Activated CD4-positive, alpha-beta T cell treated with anti-CD3 and anti-CD28 coated beads for 24 hours (primary cell): ENCODE results near the gene TAC3.
"Not testable (repeated sequence)": the region's sequence is repeated elsewhere in the genome, so short reads cannot be mapped to it uniquely, and the experiment has no call there.

Source experiments
- DNase-seq, 2 donors: peaks; one replicate each; pipeline ENCODE4 v3.0.0-alpha.2; 2020; ENCODE audit warnings: low read depth in 2 of 2

The TAC3 gene

DNA sequence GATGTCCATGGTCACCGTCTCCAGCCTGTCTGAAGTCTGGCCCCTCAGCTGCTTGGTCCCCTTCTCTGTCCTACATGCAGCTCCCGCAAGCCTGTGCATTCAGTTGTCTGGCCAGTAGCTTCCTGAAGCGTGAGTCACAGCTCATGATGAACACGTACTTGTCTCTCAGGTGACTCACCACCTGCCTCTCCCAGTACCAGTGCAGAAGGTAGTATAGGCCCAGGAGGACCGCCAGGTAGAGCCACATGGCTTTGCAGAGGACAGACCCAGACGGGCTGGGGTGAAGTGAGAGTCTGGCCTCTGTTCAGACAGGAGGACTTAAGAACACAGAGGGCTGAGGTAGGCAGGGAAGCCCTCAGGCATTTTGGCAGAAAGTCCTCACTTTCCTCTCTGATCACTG lies 30.6 kb downstream of the TAC3 start:
- not testable (repeated sequence) for DNase-seq

DNA sequence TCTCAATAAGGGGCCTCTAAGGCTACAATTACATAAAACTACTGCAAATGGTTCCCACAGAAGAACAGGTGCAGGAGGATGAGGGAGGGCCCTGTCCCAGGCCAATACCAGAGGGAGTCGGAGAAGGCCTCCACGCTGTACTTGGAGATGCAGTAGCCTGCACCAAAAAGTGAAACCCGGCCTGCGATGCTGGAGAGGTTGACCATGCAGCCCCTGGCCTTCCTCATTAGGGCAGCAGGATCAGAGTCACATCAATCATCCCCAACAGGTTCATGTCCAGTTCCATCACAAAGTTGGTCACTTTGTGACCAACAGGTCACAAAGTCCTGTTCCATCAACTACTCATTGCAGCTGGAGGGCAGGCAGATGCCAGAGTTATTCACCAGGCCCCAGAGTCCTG lies 32.9 kb downstream of the TAC3 start:
- DNase-seq, result no peak

DNA sequence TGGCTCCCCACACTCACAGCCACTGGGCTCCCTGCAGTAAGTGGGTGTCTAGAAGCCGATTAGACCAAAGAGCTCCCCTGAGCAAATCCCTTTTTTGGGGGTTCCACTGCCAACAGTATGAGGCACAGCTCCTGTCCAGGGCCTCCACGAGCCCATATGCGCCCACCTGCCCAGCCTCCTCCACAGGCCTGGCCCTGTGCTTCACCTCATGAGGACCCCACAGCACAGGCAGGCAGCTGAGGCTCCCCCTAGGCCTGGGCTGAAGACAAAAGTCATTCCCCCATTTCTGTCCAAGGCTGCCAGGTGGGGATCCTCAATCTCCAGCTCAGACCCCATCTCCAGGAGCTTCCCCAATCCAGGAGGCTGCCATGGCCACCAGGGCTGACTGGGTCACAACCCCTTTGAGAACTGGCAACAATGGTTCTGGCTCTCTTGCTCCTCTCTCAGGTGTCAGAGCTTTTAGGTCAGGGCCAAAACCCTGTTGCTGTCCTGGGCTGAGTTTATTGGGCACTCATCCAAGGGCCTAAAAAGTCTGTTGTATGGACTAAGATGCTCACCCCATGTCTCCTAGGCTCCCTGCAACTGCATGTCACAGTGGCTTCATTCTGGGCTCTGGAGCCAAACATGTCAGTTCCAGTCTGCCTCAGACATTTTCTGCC lies 33.6 kb downstream of the TAC3 start:
- not testable (repeated sequence) for DNase-seq

DNA sequence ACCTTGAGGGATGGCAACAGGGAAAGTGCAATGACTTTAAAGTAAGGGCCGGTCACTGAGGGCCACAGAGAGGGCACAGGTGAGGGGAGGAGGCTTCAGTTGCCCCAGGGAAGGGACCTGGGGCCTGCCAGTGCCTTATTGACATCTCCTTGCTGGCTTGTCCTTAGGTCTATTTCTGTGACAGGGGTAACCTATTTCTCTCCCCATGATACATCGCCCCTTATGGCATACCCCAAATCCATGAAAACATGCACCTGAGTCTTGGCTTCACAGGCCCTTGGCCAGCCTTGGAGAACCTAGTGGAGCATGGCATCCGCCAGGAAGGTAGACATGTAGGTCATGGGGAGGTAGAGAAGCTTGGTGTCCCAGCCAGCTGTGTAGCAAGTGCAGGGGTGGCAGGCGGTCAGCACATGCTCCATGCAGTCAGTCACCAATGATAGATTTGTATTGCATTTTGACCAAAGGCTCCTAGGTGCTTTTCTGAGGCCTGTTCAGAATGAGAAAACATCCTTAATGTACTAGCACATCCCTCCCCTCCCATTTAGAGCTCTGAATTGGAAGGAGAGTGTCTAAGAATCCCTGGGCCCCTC lies 35.3 kb downstream of the TAC3 start:
- DNase-seq, result no peak

DNA sequence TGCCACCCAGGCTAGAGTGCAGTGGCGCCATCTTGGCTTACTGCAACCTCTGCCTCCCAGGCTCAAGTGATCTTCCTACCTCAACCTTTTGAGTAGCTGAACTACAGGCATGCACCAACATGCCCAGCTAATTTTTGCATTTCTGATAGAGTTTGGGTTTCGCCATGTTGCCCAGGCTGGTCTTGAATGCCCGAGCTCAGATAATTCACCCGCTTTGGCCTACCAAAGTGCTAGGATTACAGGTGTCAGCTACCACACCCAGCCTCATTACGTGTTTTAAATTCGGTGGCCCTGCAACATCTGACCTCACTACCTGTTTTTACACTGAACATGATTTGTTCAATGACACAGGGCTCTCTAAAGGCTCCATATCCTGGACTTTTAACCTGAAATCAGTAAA lies 36.1 kb downstream of the TAC3 start:
- DNase-seq, result no peak

DNA sequence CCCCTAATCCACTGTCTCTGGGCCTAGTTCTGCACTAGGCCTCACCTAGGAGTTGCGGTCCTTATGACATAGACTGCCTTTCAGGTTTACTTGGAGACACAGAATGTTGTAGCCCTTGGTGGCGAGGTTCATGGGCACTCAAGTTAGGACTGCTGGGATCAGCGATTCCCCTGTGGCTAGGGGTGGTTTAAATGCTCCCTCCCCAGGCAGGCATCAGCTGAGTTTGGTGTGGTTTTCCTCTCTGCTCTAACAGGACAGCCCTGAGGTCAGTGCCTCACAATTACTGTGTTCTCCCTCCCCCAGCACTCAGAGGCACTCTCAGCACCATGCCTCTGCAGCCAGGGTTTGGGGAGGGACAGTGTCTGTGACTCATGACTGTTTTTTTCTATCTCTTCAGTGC lies 36.7 kb downstream of the TAC3 start:
- DNase-seq, result no peak

DNA sequence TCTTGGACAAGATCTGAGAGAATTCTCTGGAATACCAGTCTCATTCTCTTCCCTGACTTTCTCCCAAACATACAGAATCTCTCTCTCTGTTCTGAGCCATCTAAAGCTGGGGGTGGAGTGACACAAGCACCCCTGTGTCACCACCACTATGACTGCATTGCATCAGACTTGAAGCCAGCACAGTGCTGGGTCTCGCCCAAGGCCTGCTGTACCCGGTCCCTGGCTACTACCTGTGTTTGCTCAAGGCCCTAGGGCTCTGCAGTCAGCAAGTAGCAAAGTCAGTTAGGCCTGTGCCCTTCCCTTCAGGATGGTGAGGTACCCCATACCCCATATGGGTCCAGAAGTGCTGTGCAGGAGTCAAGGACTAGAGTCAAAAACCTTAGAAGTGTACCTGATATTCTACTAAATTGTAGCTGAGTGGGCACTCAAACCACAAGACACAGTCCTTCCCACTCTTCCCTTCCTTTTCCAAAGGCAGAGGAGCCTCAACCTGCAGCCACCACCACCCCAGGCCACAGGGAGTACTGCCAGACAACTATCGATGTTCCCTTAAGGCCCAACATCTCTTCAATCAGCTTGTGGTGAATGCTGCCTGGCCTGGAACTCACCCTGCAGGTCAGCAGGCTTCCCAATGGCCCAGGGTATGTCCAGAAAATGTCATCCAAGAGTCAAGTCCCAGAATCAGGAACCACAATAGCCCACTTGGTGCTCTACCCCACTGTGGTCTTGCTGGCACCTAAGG lies 37.8 kb downstream of the TAC3 start:
- DNase-seq, result no peak

DNA sequence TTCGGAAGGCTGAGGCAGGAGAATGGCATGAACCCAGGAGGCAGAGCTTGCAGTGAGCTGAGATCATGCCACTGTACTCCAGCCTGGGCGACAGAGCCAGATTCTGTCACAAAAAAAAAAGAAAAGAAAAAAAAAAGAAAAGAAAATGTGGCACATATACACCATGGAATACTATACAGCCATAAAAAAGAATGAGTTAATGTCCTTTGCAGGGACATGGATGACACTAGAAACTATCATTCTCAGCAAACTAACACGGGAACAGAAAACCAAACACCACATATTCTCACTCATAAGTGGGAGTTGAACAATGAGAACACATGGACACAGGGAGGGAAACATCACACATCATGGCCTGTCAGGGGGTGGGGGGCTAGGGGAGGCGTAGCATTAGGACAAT lies 39.0 kb downstream of the TAC3 start:
- DNase-seq, result not testable (repeated sequence)

DNA sequence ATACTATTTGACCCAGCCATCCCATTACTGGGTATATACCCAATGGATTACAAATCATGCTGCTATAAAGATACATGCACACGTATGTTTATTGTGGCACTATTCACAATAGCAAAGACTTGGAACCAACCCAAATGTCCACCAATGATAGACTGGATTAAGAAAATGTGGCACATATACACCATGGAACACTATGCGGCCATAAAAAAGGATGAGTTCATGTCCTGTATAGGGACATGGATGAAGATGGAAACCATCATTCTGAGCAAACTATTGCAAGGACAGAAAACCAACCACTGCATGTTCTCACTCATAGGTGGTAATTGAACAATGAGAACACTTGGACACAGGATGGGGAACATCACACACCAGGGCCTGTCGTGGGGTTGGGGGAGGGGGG lies 42.1 kb downstream of the TAC3 start:
- not testable (repeated sequence) for DNase-seq

DNA sequence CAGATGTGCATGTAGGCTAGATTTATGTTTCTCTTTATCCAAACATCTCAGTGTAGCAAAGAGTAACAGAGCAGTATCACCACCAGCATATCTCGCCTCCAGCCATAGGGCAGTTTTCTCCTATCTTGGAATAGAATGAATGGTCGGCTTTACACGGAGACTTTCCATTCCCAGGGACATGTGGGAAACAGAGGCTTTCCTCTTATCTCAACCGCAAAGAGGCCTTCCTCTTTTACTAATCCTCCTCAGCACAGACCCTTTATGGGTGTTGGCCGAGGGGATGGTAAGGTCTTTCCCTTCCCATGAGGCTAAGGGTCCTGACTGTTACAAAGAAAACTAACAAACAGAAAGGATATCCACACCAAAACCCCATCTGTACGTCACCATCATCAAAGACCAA lies 47.4 kb downstream of the TAC3 start:
- DNase-seq, result not testable (repeated sequence)

DNA sequence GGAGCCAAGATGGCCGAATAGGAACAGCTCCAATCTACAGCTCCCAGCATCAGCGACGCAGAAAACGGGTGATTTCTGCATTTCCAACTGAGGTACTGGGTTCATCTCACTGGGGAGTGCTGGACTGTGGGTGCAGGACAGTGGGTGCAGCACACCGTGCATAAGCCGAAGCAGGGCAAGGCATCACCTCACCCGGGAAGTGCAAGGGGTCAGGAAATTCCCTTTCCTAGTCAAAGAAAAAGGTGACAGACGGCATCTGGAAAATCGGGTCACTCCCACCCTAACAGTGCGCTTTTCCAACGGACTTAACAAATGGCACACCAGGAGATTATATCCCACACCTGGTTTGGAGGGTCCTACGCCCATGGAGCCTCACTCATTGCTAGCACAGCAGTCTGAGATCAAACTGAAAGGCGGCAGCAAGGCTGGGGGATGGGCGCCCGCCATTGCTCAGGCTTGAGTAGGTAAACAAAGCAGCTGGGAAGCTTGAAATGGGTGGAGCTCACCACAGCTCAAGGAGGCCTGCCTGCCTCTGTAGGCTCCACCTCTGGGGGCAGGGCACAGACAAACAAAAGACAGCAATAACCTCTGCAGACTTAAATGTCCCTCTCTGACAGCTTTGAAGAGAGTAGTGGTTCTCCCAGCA lies 50.2 kb downstream of the TAC3 start:
- not testable (repeated sequence) for DNase-seq

DNA sequence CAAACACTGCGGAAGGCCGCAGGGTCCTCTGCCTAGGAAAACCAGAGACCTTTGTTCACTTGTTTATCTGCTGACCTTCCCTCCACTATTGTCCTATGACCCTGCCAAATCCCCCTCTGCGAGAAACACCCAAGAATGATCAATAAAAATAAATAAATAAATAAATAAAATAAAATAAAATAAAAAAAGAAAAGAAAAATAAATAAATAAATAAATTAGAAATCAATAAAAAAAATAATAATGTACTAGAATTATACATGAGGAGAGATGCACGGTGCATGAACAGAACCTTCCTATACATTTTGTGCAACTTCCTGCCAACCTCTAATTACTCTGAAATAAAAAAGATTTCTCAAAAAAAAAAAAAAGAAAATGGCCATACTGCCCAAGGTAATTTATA lies 51.2 kb downstream of the TAC3 start:
- DNase-seq, result not testable (repeated sequence)

DNA sequence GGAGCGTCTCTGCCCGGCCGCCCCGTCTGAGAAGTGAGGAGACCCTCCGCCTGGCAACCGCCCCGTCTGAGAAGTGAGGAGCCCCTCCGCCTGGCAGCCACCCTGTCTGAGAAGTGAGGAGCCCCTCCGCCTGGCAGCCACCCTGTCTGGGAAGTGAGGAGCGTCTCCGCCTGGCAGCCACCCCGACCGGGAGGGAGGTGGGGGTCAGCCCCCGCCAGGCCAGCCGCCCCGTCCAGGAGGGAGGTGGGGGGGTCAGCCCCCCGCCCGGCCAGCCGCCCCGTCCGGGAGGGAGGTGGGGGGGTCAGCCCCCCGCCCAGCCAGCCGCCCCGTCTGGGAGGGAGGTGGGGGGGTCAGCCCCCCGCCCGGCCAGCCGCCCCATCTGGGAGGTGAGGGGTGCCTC lies 52.8 kb downstream of the TAC3 start:
- not testable (repeated sequence) for DNase-seq

DNA sequence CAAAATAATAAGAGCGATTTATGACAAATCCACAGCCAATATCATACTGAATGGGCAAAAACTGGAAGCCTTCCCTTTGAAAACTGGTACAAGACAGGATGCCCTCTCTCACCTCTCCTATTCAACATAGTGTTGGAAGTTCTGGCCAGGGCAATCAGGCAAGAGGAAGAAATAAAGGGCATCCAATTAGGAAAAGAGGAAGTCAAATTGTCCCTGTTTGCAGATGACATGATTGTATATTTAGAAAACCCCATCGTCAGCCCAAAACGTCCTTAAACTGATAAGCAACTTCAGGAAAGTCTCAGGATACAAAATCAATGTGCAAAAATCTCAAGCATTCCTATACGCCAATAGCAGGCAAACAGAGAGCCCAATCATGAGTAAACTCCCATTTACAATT lies 54.1 kb downstream of the TAC3 start:
- not testable (repeated sequence) for DNase-seq
